Rectal smooth muscle tissue (tissue), 1 donor: ENCODE data around the gene SCFD1.
"Not testable (repeated sequence)": the region's sequence is repeated elsewhere in the genome, so short reads cannot be mapped to it uniquely, and the experiment has no call there.

Source experiments
- H3K27ac ChIP-seq: one replicate; pipeline ENCODE4 v1.7.0; 2013; ENCODE audit warnings: low read depth, low read length, inconsistent platforms
- H3K27me3 ChIP-seq: one replicate; pipeline ENCODE4 v1.7.0; 2013; ENCODE audit warnings: low read length; ENCODE audit not compliant: control insufficient read depth, insufficient read depth
- H3K36me3 ChIP-seq: one replicate; pipeline ENCODE4 v1.7.0; 2013; ENCODE audit warnings: low read length; ENCODE audit not compliant: control insufficient read depth, insufficient read depth
- H3K4me1 ChIP-seq: one replicate; pipeline ENCODE4 v1.7.0; 2013; ENCODE audit warnings: low read length; ENCODE audit not compliant: control insufficient read depth, insufficient read depth
- H3K4me3 ChIP-seq: one replicate; pipeline ENCODE4 v1.7.0; 2013; ENCODE audit warnings: low read length
- H3K9ac ChIP-seq: one replicate; pipeline ENCODE4 v1.7.0; 2013; ENCODE audit warnings: low read length

Gene SCFD1

DNA sequence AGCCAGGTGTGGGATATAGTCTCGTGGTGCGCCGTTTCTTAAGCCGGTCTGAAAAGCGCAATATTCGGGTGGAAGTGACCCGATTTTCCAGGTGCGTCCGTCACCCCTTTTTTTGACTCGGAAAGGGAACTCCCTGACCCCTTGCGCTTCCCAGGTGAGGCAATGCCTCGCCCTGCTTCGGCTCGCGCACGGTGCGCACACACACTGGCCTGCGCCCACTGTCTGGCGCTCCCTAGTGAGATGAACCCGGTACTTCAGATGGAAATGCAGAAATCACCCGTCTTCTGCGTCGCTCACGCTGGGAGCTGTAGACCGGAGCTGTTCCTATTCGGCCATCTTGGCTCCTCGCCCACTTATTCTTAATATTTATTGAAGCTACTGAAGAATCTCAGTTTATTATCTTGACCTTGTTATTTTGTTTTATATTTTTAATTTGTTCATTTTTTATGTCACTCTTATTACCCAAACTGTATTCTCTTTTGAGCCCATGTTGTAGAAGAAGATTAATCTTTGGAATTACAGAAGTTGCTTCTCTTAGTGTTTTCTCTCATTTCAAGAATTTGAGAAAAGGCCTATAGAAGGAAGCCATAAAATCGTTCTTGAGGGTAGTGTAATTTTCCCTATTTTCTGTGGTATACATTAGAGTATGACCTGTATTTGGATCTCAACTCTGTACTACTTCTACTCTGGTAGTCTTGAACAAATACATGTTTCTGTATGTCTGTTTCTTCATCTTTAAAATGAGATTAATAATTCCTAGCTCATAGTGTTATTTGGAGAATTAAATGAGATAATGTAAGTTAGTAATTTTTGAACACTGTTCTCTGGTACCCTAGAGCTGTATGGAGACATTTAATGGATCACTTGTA is 68.6 kb downstream of the SCFD1 start:
- not testable (repeated sequence) for H3K27ac ChIP-seq, H3K27me3 ChIP-seq, H3K9ac ChIP-seq, H3K36me3 ChIP-seq, H3K4me1 ChIP-seq
- H3K4me3 ChIP-seq, result peak overlapping the region; percentile 21

DNA sequence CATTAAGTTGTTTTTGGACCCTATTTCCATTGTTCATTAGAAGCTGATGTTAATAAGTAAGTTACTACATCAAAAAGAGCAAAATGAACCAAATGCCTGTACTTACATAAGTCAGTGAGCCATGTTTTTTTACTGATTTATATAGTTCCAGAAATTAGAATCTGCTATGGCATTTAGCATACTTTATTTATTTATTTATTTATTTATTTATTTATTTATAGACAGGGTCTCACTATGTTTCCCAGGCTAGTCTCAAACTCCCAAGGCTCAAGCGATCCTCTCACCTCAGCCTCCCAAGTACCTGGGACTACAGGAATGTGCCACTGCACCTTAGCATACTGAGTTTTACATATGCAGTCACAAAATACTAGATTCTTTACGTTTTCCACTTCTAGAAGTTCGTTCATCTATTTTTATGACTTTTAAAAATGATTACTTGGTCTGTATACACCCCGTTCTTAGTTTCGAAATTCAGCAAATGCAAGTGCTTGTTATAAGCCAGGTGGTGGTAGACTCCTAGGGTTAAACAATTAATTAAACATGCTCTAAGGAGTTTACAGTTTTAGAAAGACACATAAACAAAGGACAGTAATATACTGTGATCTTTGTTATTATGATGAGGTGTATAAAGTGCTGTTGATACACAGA is 69.8 kb downstream of the SCFD1 start:
- Histone ChIP-seq H3K4me3 (no peak overlapping the region), H3K36me3 (peaks cover 7% of the 10 kb centered on the region), H3K27me3 (no peaks in the 10 kb centered on the region), H3K9ac (no peak overlapping the region), H3K4me1 (no peaks in the 10 kb centered on the region), H3K27ac (no peak overlapping the region)

DNA sequence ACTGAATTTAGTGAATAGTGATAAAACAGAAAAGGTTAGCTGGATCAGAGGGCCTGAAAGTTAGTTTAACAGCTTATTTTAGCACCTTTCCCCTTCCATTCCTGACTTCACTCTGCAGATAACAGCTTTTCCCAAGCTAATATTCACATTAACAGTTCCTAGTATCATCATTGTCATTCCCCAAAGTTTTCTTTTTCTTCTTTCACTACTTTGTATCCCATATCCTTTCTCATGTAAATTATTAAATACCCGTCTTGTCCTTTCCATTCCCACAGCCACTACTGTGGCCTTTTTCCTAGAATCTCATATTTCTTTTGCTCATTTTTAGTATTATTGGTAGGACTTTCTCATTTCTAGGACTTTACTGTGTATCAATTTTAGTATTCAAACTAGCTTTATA is 70.5 kb downstream of the SCFD1 start:
- no peak overlapping the region for H3K27ac ChIP-seq
- H3K27me3 ChIP-seq, result no peaks in the 10 kb centered on the region
- peaks cover 7% of the 10 kb centered on the region for H3K36me3 ChIP-seq
- no peak overlapping the region for H3K9ac ChIP-seq
- H3K4me1 ChIP-seq, result no peaks in the 10 kb centered on the region
- no peak overlapping the region for H3K4me3 ChIP-seq

DNA sequence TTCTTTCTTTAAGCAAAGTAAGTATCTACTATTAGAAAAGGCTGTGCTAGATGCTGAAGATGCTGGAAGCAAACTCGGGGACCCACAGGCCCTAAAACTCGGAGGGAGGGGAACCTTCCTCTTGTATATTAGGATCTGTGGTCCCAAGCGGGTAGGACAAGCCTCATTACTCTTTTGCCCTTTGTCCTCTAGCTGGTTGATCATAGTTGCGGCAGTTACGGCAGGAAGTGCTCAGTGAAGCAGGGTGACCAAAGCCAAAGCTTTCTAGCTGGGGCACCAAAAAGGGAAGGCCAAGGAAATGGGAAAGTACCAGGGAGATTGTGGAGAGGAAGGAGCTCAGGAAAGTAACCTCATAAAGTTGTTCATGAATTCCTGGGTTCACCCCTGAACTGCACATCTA is 76.3 kb downstream of the SCFD1 start:
- Histone ChIP-seq H3K9ac (no peak overlapping the region), H3K4me3 (no peak overlapping the region), H3K27ac (no peak overlapping the region), H3K36me3 (peaks cover 11% of the 10 kb centered on the region), H3K4me1 (no peaks in the 10 kb centered on the region), H3K27me3 (no peaks in the 10 kb centered on the region)

DNA sequence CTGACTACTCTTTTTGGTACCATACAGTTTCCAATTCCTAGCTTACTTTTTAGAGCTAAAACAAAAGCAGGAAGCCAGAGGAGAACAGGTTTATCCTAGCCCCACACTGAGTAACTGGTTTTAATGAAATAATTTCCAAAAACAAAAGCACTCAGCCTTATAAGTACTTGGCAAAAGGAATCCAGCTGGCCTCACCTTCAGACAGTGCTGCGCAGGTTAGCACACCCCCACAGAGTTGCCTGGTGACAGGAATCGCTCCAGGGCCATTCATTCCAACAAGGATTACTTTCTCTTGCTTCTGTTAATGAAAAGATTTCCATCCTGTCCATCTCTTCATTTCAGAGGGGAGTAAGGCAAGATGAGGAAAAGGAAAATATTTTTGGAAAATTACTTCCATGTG is 84.6 kb downstream of the SCFD1 start:
- no peak overlapping the region for H3K27ac ChIP-seq
- H3K36me3 ChIP-seq, result no peaks in the 10 kb centered on the region
- no peaks in the 10 kb centered on the region for H3K27me3 ChIP-seq
- H3K4me3 ChIP-seq, result no peak overlapping the region
- no peak overlapping the region for H3K9ac ChIP-seq
- peaks cover 3% of the 10 kb centered on the region for H3K4me1 ChIP-seq

DNA sequence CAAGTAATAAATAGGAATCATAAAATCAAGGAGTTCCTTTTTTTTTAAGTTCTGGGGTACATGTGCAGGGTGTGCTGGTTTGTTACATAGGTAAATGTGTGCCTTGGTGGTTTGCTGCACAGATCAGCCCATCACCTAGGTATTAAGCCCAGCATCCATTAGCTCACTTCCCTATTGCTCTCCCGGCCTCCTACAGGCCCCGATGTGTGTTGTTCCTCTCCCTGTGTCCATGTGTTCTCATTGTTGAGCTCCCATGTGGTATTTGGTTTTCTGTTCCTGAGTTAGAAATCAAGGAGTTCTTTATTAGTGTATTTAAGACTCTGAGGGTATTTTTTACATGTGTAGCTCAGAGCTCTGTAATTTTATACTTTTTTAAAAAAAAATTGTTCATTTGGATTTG is 86.0 kb downstream of the SCFD1 start:
- H3K27ac ChIP-seq, result no peak overlapping the region
- no peak overlapping the region for H3K4me3 ChIP-seq
- H3K4me1 ChIP-seq, result peaks cover 3% of the 10 kb centered on the region
- no peak overlapping the region for H3K9ac ChIP-seq
- peaks cover 3% of the 10 kb centered on the region for H3K36me3 ChIP-seq
- H3K27me3 ChIP-seq, result no peaks in the 10 kb centered on the region

DNA sequence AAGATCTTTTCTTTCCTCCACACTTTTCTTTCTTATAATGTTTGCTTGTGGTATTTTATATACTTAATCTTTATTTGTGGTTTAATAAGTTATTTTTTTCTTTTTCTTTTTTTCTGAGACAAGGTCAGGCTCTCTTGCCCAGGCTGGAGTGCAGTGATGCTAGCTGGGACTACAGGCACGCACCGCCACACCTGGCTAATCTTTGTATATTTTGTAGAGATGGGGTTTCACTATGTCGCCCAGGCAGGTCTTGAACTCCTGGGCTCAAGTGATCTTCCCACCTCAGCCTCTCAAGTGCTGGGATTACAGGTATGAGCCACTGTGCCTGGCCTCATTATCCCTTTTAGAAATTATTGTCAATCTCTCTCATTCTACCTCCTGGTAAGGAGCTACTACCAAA is 87.1 kb downstream of the SCFD1 start:
- H3K27ac ChIP-seq, result no peak overlapping the region
- H3K9ac ChIP-seq, result no peak overlapping the region
- H3K4me3 ChIP-seq, result no peak overlapping the region
- H3K27me3 ChIP-seq, result no peaks in the 10 kb centered on the region
- peaks cover 3% of the 10 kb centered on the region for H3K36me3 ChIP-seq
- peaks cover 3% of the 10 kb centered on the region for H3K4me1 ChIP-seq

DNA sequence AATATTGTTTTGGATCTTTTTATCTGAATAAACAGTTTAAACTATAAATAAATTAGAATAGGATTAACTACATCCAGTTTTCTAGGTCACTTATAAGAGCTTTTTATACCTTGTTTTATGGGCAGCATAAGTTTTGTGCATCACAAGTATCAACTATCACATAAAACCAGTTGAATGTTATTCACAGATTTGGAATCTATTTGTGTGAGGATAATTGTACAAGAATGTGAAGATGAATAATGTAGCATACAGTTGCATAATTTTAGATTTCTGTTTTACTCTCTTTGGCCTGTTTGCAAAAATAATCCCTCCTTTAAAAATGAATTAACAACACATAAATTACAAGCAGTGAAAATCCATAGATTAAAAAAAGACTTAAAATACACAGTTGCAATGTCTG is 88.8 kb downstream of the SCFD1 start:
- peaks cover 3% of the 10 kb centered on the region for H3K4me1 ChIP-seq
- H3K27me3 ChIP-seq, result no peaks in the 10 kb centered on the region
- H3K4me3 ChIP-seq, result no peak overlapping the region
- peaks cover 3% of the 10 kb centered on the region for H3K36me3 ChIP-seq
- no peak overlapping the region for H3K9ac ChIP-seq
- H3K27ac ChIP-seq, result no peak overlapping the region

DNA sequence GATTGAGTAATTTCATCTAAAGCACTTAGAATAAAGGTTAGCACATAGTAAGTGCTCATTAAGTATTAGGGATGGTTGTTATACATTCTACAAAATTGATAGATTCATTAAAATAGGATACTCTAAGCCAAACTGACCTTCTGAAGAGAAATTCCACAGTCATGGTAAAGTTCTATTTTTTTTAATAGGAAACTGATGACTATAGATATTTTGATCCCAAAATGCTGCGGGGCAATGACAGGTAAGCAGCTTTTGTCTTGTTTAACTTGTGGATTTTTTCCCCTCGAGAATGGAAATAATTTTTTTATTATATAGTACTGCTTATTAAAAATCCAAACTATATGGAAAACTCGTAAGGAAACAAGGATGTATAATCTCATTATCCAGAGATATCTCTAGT is 97.0 kb downstream of the SCFD1 start:
- H3K4me1 ChIP-seq, result no peaks in the 10 kb centered on the region
- H3K4me3 ChIP-seq, result no peak overlapping the region
- H3K36me3 ChIP-seq, result peaks cover 5% of the 10 kb centered on the region
- H3K9ac ChIP-seq, result no peak overlapping the region
- H3K27me3 ChIP-seq, result no peaks in the 10 kb centered on the region
- H3K27ac ChIP-seq, result no peak overlapping the region

DNA sequence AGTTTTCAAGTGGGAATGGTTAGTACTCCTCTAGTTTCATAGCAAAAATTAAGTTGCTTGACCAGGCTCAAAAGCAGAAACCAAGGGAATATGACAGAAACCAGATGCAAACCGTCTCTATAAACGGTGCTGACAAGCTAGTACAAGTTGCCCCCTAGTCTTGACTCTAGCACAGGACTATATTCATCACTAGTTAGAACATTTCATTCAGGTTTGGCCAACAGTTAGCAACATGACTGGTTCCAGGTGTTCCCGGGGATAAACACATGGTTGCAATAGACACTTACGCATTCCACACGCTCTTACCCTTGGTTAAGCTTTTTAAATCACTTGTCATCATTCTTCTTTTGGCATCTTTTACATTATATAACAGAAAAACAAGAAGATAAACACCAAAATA is 103.6 kb downstream of the SCFD1 start:
- H3K36me3 ChIP-seq, result peaks cover 2% of the 10 kb centered on the region
- no peak overlapping the region for H3K9ac ChIP-seq
- H3K27ac ChIP-seq, result no peak overlapping the region

DNA sequence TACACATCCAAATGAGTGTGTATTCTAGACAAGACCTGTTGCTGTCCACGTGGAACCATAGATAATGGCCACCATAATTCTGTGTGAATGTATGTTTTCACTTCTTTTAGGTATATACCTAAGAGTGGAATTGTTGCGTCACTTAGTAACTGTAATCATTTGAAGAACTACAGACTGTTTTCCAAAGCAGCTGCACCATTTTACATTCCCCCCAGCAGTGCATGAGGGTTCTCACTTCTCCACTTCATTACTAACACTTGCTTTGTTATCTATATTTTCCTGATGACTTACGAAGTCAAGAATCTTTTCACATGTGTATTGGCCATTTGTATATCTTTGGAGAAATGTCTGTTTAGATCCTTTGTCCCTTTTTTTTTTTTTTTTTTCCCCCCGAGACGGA is 106.4 kb downstream of the SCFD1 start:
- no peaks in the 10 kb centered on the region for H3K36me3 ChIP-seq
- no peak overlapping the region for H3K27ac ChIP-seq
- H3K4me1 ChIP-seq, result no peaks in the 10 kb centered on the region
- H3K4me3 ChIP-seq, result no peak overlapping the region
- H3K9ac ChIP-seq, result no peak overlapping the region
- H3K27me3 ChIP-seq, result no peaks in the 10 kb centered on the region

More for the DNA sequence above, 103.6 kb downstream of the SCFD1 start:
- no peak overlapping the region for H3K4me3 ChIP-seq
- no peaks in the 10 kb centered on the region for H3K27me3 ChIP-seq
- no peaks in the 10 kb centered on the region for H3K4me1 ChIP-seq

DNA sequence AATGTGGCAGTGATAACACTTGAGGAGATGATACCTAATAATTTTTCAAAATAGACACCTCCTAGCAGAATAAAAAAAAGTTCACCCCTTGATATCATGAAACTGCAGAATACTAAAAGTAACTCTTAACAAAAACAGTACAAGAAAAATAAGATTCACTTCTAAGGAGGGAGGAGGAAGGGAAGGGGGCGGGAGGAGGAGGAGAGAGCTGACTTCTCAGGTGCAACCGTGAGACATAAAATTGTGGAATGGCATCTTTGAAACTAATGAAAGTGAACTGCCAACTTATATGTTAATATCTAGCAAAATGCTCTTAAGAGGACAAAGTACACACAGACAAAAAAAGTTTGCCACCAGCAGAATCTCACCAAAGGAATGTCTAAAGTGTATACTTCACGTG is 115.8 kb downstream of the SCFD1 start:
- Histone ChIP-seq H3K36me3 (peaks cover 4% of the 10 kb centered on the region), H3K9ac (no peak overlapping the region), H3K4me3 (no peak overlapping the region), H3K27me3 (no peaks in the 10 kb centered on the region), H3K4me1 (no peaks in the 10 kb centered on the region), H3K27ac (no peak overlapping the region)

DNA sequence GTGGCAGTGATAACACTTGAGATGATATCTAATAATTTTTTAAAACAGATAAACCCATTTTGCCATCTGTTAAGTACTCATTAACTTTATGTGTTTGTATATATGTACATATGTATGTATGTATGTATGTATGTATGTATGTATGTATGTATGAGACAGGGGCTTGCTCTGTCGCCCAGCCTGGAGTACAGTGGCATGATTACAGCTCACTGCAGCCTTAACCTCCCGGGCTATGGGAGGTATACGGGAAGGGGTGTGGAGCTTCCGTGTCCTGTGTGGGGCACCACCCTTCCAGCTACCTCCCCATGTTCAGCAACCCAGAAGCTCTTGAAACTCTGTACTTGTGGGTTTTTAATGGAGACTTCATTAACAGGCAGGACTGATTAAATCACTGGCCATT is 116.9 kb downstream of the SCFD1 start:
- H3K36me3 ChIP-seq, result peaks cover 4% of the 10 kb centered on the region
- no peak overlapping the region for H3K4me3 ChIP-seq
- H3K27ac ChIP-seq, result no peak overlapping the region
- H3K27me3 ChIP-seq, result no peaks in the 10 kb centered on the region
- no peak overlapping the region for H3K9ac ChIP-seq
- H3K4me1 ChIP-seq, result no peaks in the 10 kb centered on the region
